ENCODE measurements around the gene THSD1.
A peak's percentile ranks its signal among the peaks of the same experiment; 100 is the strongest.
"Not testable (repeated sequence)": the region's sequence is repeated elsewhere in the genome, so short reads cannot be mapped to it uniquely, and the experiment has no call there.

The THSD1 gene

DNA sequence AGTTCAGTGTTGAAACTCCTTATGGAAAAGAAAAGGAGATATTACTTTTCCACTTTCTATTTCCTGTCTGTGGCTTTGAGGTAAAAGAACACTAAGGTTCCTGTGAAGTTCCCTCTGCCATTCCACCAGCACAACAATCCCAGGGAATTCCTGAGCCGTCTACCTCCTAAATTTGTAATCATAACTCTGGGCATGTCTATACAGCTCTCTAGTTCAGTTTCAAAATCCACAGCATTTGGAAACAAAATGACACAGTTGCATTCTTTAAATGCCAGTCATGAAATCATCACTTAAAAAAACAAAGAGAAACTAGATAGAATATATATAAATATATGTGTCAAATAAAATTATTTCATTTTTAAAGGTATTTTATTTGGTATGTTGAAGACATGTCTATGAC, 9.0 kb upstream of the THSD1 start:
- no peaks in the 10 kb centered on the region for H3K9me3 ChIP-seq (ENCODE audit: insufficient read depth, low read length)
- H4K20me1 ChIP-seq (ENCODE audit: insufficient read depth, low read length), result no peaks in the 10 kb centered on the region
- H3K4me2 ChIP-seq (ENCODE audit: low read length), result no peak overlapping the region
- H2AFZ ChIP-seq (ENCODE audit: low read depth, low read length), result no peak overlapping the region
- H3K4me1 ChIP-seq (ENCODE audit: low read length), result peaks cover 14% of the 10 kb centered on the region
- H3K4me3 ChIP-seq (ENCODE audit: low read length), result no peak overlapping the region
- TF ChIP-seq, protein P1, sequence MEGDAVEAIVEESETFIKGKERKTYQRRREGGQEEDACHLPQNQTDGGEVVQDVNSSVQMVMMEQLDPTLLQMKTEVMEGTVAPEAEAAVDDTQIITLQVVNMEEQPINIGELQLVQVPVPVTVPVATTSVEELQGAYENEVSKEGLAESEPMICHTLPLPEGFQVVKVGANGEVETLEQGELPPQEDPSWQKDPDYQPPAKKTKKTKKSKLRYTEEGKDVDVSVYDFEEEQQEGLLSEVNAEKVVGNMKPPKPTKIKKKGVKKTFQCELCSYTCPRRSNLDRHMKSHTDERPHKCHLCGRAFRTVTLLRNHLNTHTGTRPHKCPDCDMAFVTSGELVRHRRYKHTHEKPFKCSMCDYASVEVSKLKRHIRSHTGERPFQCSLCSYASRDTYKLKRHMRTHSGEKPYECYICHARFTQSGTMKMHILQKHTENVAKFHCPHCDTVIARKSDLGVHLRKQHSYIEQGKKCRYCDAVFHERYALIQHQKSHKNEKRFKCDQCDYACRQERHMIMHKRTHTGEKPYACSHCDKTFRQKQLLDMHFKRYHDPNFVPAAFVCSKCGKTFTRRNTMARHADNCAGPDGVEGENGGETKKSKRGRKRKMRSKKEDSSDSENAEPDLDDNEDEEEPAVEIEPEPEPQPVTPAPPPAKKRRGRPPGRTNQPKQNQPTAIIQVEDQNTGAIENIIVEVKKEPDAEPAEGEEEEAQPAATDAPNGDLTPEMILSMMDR (IDR thresholded peaks at IDR 0.05; ENCODE audit: low read depth, low read length), result no peak
- no peak for TF ChIP-seq EZH2phosphoT487 (IDR thresholded peaks at IDR 0.05; ENCODE audit: low read depth)
- H3K79me2 ChIP-seq (ENCODE audit: low read length), result no peaks in the 10 kb centered on the region
- no peak overlapping the region for H3K9ac ChIP-seq (ENCODE audit: low read length)
- no peaks in the 10 kb centered on the region for H3K27me3 ChIP-seq (ENCODE audit: low read depth, low read length)
- H3K36me3 ChIP-seq (replicated peaks; ENCODE audit: low read depth, low read length), result peaks cover 48% of the 10 kb centered on the region
- no peak overlapping the region for H3K27ac ChIP-seq (ENCODE audit: low read length)

DNA sequence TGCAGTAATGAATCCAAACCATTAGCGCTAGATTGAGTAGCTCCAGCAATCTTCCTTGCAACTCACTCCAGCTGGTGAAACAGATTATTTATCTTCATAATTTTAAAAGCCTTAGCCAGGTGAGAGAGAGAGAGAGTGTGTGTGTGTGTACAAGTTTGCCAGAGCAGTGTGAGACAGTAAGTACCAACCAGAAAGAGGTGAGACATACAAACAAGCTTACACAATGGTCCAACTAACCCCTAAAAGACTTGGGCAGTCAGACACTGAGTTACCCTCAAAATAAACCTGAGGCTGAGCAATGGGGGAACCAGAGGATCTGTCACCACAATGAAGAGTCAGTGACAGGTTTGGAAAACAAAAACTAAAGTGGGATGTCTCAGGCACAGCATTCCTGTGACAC, 8.1 kb upstream of the THSD1 start:
- no peak overlapping the region for H2AFZ ChIP-seq (ENCODE audit: low read depth, low read length)
- H3K79me2 ChIP-seq (ENCODE audit: low read length), result no peaks in the 10 kb centered on the region
- H3K36me3 ChIP-seq (replicated peaks; ENCODE audit: low read depth, low read length), result peaks cover 44% of the 10 kb centered on the region
- H3K9me3 ChIP-seq (ENCODE audit: insufficient read depth, low read length), result no peaks in the 10 kb centered on the region
- no peaks in the 10 kb centered on the region for H4K20me1 ChIP-seq (ENCODE audit: insufficient read depth, low read length)
- no peak overlapping the region for H3K4me3 ChIP-seq (ENCODE audit: low read length)
- no peak overlapping the region for H3K9ac ChIP-seq (ENCODE audit: low read length)
- peaks cover 14% of the 10 kb centered on the region for H3K4me1 ChIP-seq (ENCODE audit: low read length)
- no peak overlapping the region for H3K27ac ChIP-seq (ENCODE audit: low read length)
- no peaks in the 10 kb centered on the region for H3K27me3 ChIP-seq (ENCODE audit: low read depth, low read length)
- no peak overlapping the region for H3K4me2 ChIP-seq (ENCODE audit: low read length)
- TF ChIP-seq, protein P1 (IDR thresholded peaks at IDR 0.05; ENCODE audit: low read depth, low read length), result no peak
- no peak for TF ChIP-seq EZH2phosphoT487 (IDR thresholded peaks at IDR 0.05; ENCODE audit: low read depth)

DNA sequence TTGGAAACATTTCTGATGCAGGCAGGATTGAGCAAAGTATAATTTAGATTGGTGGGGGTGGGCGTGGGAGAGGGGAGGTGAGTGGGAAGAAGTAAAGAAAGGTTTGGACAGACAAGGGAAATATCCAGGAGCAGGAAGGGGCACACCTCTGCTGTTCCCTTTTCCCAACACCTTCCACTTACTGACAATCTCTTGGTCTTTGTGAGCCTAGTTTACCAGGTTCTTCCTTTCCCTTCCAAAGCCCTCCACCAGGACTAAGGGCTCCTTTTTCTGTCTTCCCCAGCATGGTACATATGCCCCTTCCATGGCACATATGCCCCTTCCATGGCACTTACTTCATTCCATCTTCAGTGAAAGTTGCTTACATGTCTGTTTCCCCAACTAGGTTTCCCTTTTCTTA, 6.2 kb upstream of the THSD1 start:
- no peak overlapping the region for H3K9ac ChIP-seq (ENCODE audit: low read length)
- no peak overlapping the region for H3K4me3 ChIP-seq (ENCODE audit: low read length)
- peaks cover 14% of the 10 kb centered on the region for H3K4me1 ChIP-seq (ENCODE audit: low read length)
- H2AFZ ChIP-seq (ENCODE audit: low read depth, low read length), result no peak overlapping the region
- H3K9me3 ChIP-seq (ENCODE audit: insufficient read depth, low read length), result no peaks in the 10 kb centered on the region
- no peaks in the 10 kb centered on the region for H4K20me1 ChIP-seq (ENCODE audit: insufficient read depth, low read length)
- peak overlapping the region; percentile 25 for H3K4me2 ChIP-seq (ENCODE audit: low read length)
- peak overlapping the region; percentile 51 for H3K27ac ChIP-seq (ENCODE audit: low read length)
- H3K79me2 ChIP-seq (ENCODE audit: low read length), result no peaks in the 10 kb centered on the region
- TF ChIP-seq EZH2phosphoT487 (IDR thresholded peaks at IDR 0.05; ENCODE audit: low read depth), result no peak
- TF ChIP-seq, protein P1 (IDR thresholded peaks at IDR 0.05; ENCODE audit: low read depth, low read length), result no peak
- H3K36me3 ChIP-seq (replicated peaks; ENCODE audit: low read depth, low read length), result peaks cover 38% of the 10 kb centered on the region
- H3K27me3 ChIP-seq (ENCODE audit: low read depth, low read length), result no peaks in the 10 kb centered on the region

DNA sequence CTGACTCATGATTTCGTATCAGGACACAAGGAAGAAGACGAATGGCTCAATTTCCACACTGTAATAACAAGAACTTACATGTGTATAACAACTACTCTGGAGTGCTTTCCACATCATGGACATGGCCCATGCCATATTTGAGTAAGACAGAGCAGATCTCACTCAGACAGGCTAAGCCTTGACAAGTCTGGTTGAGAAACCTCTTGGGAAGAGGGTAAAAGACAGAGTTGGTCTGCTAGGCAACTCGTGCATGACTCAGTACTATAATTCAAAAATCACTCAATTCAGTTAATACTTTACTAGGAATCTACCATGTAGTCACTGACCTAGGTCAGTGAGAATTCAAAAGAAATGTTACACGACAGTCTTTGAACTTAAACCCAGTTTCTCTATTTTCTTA, 5.7 kb upstream of the THSD1 start:
- H3K9me3 ChIP-seq (ENCODE audit: insufficient read depth, low read length), result no peaks in the 10 kb centered on the region
- peak overlapping the region; percentile 25 for H3K4me2 ChIP-seq (ENCODE audit: low read length)
- H3K36me3 ChIP-seq (replicated peaks; ENCODE audit: low read depth, low read length), result peaks cover 33% of the 10 kb centered on the region
- H2AFZ ChIP-seq (ENCODE audit: low read depth, low read length), result no peak overlapping the region
- H3K27me3 ChIP-seq (ENCODE audit: low read depth, low read length), result no peaks in the 10 kb centered on the region
- peak overlapping the region; percentile 51 for H3K27ac ChIP-seq (ENCODE audit: low read length)
- no peak overlapping the region for H3K9ac ChIP-seq (ENCODE audit: low read length)
- no peak overlapping the region for H3K4me3 ChIP-seq (ENCODE audit: low read length)
- H4K20me1 ChIP-seq (ENCODE audit: insufficient read depth, low read length), result no peaks in the 10 kb centered on the region
- H3K79me2 ChIP-seq (ENCODE audit: low read length), result no peaks in the 10 kb centered on the region
- peaks cover 14% of the 10 kb centered on the region for H3K4me1 ChIP-seq (ENCODE audit: low read length)
- TF ChIP-seq, protein P1 (IDR thresholded peaks at IDR 0.05; ENCODE audit: low read depth, low read length), result no peak
- no peak for TF ChIP-seq EZH2phosphoT487 (IDR thresholded peaks at IDR 0.05; ENCODE audit: low read depth)

DNA sequence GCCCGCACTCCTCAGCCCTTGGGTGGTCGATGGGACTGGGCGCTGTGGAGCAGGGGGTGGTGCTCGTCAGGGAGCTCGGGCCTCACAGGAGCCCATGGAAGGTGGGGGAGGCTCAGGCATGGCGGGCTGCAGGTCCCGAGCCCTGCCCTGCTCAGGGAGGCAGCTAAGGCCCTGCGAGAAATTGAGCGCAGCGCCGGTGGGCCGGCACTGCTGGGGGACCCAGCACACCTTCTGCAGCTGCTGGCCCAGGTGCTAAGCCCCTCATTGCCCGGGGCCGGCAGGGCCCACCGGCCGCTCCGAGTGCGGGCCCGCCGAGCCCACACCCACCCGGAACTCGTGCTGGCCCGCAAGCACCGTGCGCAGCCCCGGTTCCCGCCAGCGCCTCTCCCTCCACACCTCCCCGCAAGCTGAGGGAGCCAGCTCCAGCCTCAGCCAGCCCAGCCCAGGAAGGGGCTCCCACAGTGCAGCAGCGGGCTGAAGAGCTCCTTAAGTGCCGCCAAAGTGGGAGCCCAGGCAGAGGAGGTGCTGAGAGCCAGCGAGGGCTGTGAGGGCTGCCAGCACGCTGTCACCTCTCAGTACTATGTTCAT, 2.2 kb upstream of the THSD1 start:
- not testable (repeated sequence) for H3K27ac ChIP-seq (ENCODE audit: low read length); H3K9me3 ChIP-seq (ENCODE audit: insufficient read depth, low read length); H3K79me2 ChIP-seq (ENCODE audit: low read length); H3K27me3 ChIP-seq (ENCODE audit: low read depth, low read length); H4K20me1 ChIP-seq (ENCODE audit: insufficient read depth, low read length); H3K9ac ChIP-seq (ENCODE audit: low read length); H3K4me2 ChIP-seq (ENCODE audit: low read length); H3K36me3 ChIP-seq (replicated peaks; ENCODE audit: low read depth, low read length); H3K4me3 ChIP-seq (ENCODE audit: low read length); H2AFZ ChIP-seq (ENCODE audit: low read depth, low read length)
- H3K4me1 ChIP-seq (ENCODE audit: low read length), result peaks cover 22% of the 10 kb centered on the region

DNA sequence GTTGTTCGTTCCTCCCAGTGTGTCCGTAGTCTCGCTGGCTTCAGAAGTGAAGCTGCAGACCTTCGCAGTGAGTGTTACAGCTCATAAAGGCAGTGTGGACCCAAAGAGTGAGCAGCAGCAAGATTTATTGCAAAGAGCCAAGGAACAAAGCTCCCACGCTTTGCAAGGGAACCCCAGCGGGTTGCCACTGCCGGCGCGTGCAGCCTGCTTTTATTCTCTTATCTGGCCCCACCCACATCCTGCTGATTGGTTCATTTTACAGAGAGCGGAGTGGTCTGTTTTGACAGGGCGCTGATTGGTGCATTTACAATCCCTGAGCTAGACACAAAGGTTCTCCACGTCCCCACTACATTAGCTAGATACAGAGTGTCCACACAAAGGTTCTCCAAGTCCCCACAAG, 1.5 kb upstream of the THSD1 start:
- H3K9ac ChIP-seq (ENCODE audit: low read length); H3K27ac ChIP-seq (ENCODE audit: low read length): not testable (repeated sequence)

More for the DNA sequence above, 1.5 kb upstream of the THSD1 start:
- not testable (repeated sequence) for H3K36me3 ChIP-seq (replicated peaks; ENCODE audit: low read depth, low read length); H4K20me1 ChIP-seq (ENCODE audit: insufficient read depth, low read length); H3K4me3 ChIP-seq (ENCODE audit: low read length); H3K79me2 ChIP-seq (ENCODE audit: low read length); H3K27me3 ChIP-seq (ENCODE audit: low read depth, low read length); H3K9me3 ChIP-seq (ENCODE audit: insufficient read depth, low read length); H3K4me2 ChIP-seq (ENCODE audit: low read length); H2AFZ ChIP-seq (ENCODE audit: low read depth, low read length)
- H3K4me1 ChIP-seq (ENCODE audit: low read length), result peaks cover 21% of the 10 kb centered on the region

Measured in OCI-LY3 (cell line).